ENCODE data around the gene IPCEF1.
A peak's percentile ranks its signal among the peaks of the same experiment; 100 is the strongest.

Gene IPCEF1

DNA sequence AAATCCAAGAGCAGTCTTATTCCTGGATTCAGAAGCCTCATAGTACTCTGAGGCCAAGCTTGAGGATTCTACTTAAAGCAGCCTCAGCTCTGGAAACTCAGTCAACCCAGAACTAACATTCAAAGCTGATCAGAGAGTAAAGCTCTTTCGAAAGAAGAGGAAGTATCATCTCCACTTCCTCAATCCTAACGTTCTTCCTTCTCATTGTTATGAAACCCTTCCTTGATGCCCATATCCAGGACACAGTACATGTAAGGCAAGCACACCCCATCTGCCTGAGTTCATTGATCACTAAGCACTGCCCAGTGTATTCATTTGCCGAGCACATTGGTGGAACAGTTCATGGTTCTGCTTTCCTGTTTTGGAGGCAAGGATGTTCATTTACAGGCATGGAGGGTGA is at the start of gene IPCEF1:
Gene IPCEF1, minus strand, starts transcription at position 114 of the 400 bp plus-strand sequence. CDS start 90,856 bp downstream, outside the sequence.
- no peaks in the 10 kb centered on the region for H3K36me3 ChIP-seq (replicated peaks)
- in situ Hi-C loops (cut with HindIII; ENCODE audit: low pct_ligation_motif_present, low sequenced_read_pairs): no loop called here
- no peak for TF ChIP-seq CTCF (IDR thresholded peaks at IDR 0.05; ENCODE audit: low read depth, low read length, missing control alignments)
- no peak for DNase-seq
- no peak within 1 kb of the TSS for H3K27ac ChIP-seq
- no peak within 1 kb of the TSS for H3K4me3 ChIP-seq (ENCODE audit: low read depth, low read length)
- H3K27me3 ChIP-seq (replicated peaks): no peaks in the 10 kb centered on the region

GRCh38 chr6:154406301-154406700 is 49.7 kb upstream of the IPCEF1 start:
- TF ChIP-seq CTCF (IDR thresholded peaks at IDR 0.05; ENCODE audit: low read depth, low read length, missing control alignments): no peak
- DNase-seq: no peak
- Histone ChIP-seq H3K4me3 (ENCODE audit: low read depth, low read length) (no peak overlapping the region), H3K27ac (no peak overlapping the region), H3K36me3 (replicated peaks) (no peaks in the 10 kb centered on the region), H3K27me3 (replicated peaks) (no peaks in the 10 kb centered on the region)
- in situ Hi-C loops (cut with HindIII; ENCODE audit: low pct_ligation_motif_present, low sequenced_read_pairs): no loop called here

DNA sequence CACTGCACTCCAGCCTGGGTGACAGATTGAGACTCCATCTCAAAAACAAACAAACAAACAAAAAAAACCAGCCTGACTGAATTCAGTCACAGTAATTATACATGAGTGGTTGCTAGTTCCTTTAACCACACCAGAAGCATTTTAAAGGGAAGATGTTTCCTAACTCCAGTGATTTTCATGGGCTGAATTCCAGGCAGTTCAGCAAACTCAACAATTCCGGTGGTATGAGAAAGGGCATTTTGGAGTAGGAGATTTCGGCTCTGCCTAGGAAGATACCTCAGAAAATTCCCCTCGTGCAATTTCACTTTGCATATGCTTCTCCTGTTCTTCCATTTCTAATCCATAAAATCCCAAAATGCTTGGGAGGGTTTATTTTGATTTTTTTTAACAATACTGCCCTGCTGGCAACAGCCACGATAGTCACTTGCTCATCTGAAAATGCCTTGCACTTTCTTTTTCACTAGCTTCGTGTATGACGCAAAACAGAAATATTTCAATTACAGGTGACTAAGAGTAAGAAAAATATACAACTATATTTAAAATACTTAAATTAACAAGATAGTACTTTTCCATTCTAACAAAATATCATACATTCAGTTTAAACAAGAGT is 48.3 kb upstream of the IPCEF1 start:
- no peaks in the 10 kb centered on the region for H3K27me3 ChIP-seq (replicated peaks)
- TF ChIP-seq CTCF (IDR thresholded peaks at IDR 0.05; ENCODE audit: low read depth, low read length, missing control alignments): no peak
- peak; percentile 26 for DNase-seq
- peak overlapping the region; percentile 12 for H3K4me3 ChIP-seq (ENCODE audit: low read depth, low read length)
- in situ Hi-C loops (cut with HindIII; ENCODE audit: low pct_ligation_motif_present, low sequenced_read_pairs): no loop called here
- H3K36me3 ChIP-seq (replicated peaks): no peaks in the 10 kb centered on the region
- peak overlapping the region; percentile 33 for H3K27ac ChIP-seq

DNA sequence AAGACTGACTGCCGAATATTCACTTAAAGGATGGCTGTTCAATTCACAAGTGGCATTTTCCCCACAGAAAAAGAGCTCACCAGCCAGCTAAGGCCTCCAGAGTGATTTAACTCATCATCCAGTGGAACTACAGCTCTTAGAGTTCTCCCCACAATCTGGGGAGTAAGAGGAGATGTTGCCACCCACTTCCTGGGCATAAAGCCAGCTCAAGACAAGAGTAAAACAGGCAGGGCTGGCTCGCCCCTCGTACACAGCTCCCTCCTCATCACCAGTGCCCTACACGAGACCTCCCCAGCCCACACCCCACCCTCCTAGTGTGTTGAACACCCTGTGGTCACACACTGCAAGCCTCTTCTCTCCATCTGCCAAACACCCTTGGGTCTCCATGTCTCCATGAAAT is 47.2 kb upstream of the IPCEF1 start:
- peak; percentile 33 for DNase-seq
- in situ Hi-C loops (cut with HindIII; ENCODE audit: low pct_ligation_motif_present, low sequenced_read_pairs): no loop called here
- no peak overlapping the region for H3K27ac ChIP-seq
- H3K4me3 ChIP-seq (ENCODE audit: low read depth, low read length): no peak overlapping the region
- H3K36me3 ChIP-seq (replicated peaks): no peaks in the 10 kb centered on the region
- TF ChIP-seq CTCF (IDR thresholded peaks at IDR 0.05; ENCODE audit: low read depth, low read length, missing control alignments): no peak
- no peaks in the 10 kb centered on the region for H3K27me3 ChIP-seq (replicated peaks)

DNA sequence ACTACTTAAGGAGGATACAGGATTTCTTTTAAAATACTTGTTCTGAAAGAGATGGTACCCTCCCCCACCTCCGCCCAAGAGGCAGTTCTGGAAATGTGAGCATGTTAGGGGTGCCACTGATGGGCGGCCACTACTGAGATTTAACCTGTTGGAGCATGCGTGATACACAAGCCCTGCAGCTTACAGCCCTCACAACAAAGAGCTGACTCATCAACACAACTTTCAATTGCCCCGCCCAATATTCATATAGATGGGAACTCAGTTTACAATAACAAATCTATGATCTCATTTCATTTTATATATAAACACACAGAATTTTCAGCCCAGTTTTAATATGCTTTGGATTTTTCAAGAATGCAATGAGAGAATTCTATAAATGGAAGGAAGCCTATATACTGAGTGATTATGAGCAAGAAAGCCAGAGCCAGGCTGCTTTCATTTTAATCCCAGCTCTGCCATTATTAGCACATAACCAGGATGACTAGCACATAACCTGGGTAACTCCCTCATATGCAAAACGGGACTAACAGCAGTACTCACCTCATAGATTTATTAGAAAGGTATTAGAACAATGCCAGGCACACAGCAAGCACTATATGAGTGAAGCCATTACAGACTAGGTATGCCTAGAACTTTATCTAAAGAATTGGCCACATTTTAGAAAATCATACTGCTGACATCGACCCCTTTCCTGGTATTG is 45.6 kb upstream of the IPCEF1 start:
- H3K4me3 ChIP-seq (ENCODE audit: low read depth, low read length): no peak overlapping the region
- no peak for DNase-seq
- H3K27ac ChIP-seq: no peak overlapping the region
- in situ Hi-C loops (cut with HindIII; ENCODE audit: low pct_ligation_motif_present, low sequenced_read_pairs): no loop called here
- no peaks in the 10 kb centered on the region for H3K36me3 ChIP-seq (replicated peaks)
- H3K27me3 ChIP-seq (replicated peaks): no peaks in the 10 kb centered on the region
- TF ChIP-seq CTCF (IDR thresholded peaks at IDR 0.05; ENCODE audit: low read depth, low read length, missing control alignments): no peak

All from brain microvascular endothelial cell (primary cell).